IPS-15b (cell line): Measurements from ENCODE around the gene RNF215.

Experiments used
- H3K27me3 ChIP-seq: one replicate; pipeline ENCODE4 v1.6.1; 2013; ENCODE audit warnings: low read length; ENCODE audit not compliant: control insufficient read depth, insufficient read depth
- H3K36me3 ChIP-seq: one replicate; pipeline ENCODE4 v1.6.1; 2013; ENCODE audit warnings: low read length; ENCODE audit not compliant: control insufficient read depth, insufficient read depth
- H3K4me1 ChIP-seq: one replicate; pipeline ENCODE4 v1.6.1; 2013; ENCODE audit warnings: mild to moderate bottlenecking, low read length; ENCODE audit not compliant: control insufficient read depth, insufficient read depth
- H3K4me3 ChIP-seq: one replicate; pipeline ENCODE4 v1.5.1; 2013; ENCODE audit warnings: low read depth, low read length
- H3K9ac ChIP-seq: one replicate; pipeline ENCODE4 v1.6.1; 2013; ENCODE audit warnings: low read depth, mild to moderate bottlenecking, low read length
- H3K9me3 ChIP-seq: one replicate; pipeline ENCODE4 v1.6.1; 2013; ENCODE audit warnings: mild to moderate bottlenecking, low read length; ENCODE audit not compliant: control insufficient read depth, insufficient read depth

Gene RNF215

GRCh38 chr22:30334646-30335045 lies 52.6 kb downstream of the RNF215 start:
- no peak overlapping the region for H3K9ac ChIP-seq
- H3K9me3 ChIP-seq: no peaks in the 10 kb centered on the region
- H3K27me3 ChIP-seq: no peaks in the 10 kb centered on the region
- peaks cover 71% of the 10 kb centered on the region for H3K36me3 ChIP-seq
- no peak overlapping the region for H3K4me3 ChIP-seq
- H3K4me1 ChIP-seq: no peaks in the 10 kb centered on the region

- Histone ChIP-seq H3K27me3 (no peaks in the 10 kb centered on the region), H3K36me3 (peaks cover 65% of the 10 kb centered on the region), H3K9ac (no peak overlapping the region), H3K4me1 (no peaks in the 10 kb centered on the region), H3K9me3 (no peaks in the 10 kb centered on the region), H3K4me3 (no peak overlapping the region)
Measured at GRCh38 chr22:30333707-30334087, 53.5 kb downstream of the RNF215 start.

DNA sequence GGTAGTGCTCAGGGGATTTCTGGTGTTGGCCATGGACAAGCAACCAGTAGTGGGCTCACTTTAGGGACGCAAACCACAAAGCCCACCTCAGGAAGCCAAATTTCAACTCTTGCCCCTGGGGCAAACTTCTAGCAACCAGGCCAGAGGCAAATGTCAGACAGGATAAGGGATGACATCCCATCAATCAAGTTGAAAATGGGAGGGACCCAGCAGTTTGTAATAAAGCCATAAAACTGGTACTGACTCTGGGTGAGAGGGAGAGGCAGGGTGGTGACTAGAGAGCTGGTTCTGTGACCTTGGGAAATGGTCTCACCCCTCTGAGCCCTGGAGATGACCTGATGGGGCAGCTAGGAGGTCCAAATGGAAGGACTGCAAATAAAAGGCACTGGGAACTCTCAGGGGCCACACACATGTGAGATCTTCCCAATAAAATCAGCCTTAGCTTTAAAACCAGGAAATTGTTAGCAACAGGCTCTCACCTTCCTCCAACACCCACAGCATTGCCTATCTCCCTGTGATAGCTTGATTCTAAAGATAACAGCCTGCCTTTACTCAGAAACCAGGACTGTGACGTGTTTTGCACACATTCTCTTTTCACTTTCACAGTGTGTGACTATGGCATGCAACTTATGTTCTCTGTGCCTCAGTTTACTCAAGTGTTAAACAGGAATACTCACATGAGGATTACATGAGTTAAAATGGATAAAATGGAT lies 54.1 kb downstream of the RNF215 start:
- Histone ChIP-seq H3K27me3 (no peaks in the 10 kb centered on the region), H3K9ac (no peak overlapping the region), H3K4me3 (no peak overlapping the region), H3K36me3 (peaks cover 61% of the 10 kb centered on the region), H3K9me3 (no peaks in the 10 kb centered on the region), H3K4me1 (peaks cover under 1% of the 10 kb centered on the region)

- H3K4me3 ChIP-seq: no peak overlapping the region
- no peak overlapping the region for H3K9ac ChIP-seq
- no peaks in the 10 kb centered on the region for H3K27me3 ChIP-seq
- peaks cover 5% of the 10 kb centered on the region for H3K4me1 ChIP-seq
- H3K36me3 ChIP-seq: peaks cover 56% of the 10 kb centered on the region
- H3K9me3 ChIP-seq: no peaks in the 10 kb centered on the region
Measured at GRCh38 chr22:30332551-30332950, 54.7 kb downstream of the RNF215 start.
